SU-DHL-6 (cell line): Measurements from ENCODE around the gene NVL.

Experiments
- EZH2phosphoT487 ChIP-seq: fragments of 200-600 bp; sonication (generic), shearing (Covaris generic); conservative IDR thresholded peaks from 2 replicates; pipeline ENCODE4 v1.6.1; 2018; ENCODE audit warnings: mild to moderate bottlenecking, antibody characterized with exemption, low read length, moderate library complexity, mixed read lengths
- TF ChIP-seq, protein P1 (sequence below): fragments of 200-600 bp; sonication (generic); IDR thresholded peaks from one replicate; pipeline ENCODE4 v1.5.1; 2017; ENCODE audit warnings: antibody characterized with exemption, mild to moderate bottlenecking, low read length, moderate library complexity; ENCODE audit not compliant: insufficient read depth, poor library complexity, severe bottlenecking

DNA sequence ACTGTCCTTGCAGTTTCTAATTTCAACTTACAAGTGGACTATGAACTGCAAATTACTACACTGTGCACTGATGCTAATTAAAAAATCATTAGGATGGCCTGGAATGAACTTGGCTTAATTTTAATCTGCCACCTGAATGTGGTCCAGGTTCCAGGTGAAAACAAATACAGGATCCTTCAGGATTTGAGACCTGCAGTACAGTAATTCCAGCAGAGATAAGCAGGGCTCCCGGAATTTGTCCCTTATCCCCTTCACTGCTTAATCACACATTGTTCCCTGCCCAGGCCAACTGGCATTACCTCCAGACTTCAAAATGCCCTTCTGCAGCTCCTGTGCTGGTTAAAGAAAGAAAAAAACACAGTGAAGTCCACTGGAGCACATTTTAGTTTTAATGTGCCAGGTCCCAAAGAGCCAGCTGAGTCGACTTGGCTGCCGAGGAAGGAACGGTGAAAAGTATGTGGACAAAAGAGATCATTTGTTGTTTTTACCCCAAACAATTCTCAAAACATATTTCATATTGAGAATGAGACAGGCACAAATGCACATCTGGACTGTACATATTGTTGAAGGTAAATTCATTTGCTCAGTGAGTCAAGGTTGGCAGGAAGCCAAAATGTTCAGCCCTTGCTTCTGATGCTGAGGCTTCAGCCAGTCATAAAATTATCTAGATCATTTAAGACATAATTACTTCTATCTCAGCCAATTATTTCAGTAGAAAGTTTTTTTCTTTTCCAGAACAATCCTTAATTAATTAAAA is 118.6 kb downstream of the NVL start:
- TF ChIP-seq, protein P1, sequence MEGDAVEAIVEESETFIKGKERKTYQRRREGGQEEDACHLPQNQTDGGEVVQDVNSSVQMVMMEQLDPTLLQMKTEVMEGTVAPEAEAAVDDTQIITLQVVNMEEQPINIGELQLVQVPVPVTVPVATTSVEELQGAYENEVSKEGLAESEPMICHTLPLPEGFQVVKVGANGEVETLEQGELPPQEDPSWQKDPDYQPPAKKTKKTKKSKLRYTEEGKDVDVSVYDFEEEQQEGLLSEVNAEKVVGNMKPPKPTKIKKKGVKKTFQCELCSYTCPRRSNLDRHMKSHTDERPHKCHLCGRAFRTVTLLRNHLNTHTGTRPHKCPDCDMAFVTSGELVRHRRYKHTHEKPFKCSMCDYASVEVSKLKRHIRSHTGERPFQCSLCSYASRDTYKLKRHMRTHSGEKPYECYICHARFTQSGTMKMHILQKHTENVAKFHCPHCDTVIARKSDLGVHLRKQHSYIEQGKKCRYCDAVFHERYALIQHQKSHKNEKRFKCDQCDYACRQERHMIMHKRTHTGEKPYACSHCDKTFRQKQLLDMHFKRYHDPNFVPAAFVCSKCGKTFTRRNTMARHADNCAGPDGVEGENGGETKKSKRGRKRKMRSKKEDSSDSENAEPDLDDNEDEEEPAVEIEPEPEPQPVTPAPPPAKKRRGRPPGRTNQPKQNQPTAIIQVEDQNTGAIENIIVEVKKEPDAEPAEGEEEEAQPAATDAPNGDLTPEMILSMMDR = no peak
- TF ChIP-seq EZH2phosphoT487 = no peak
